ENCODE measurements around the gene PLOD2. TPM values are rescaled to one million over a fixed set of nuclear protein-coding genes. Genes with fewer than 3 reads are reported as not detected.

PLOD2 gene
- total RNA-seq, 1 donor from 2014 or later = 21.1 TPM

DNA sequence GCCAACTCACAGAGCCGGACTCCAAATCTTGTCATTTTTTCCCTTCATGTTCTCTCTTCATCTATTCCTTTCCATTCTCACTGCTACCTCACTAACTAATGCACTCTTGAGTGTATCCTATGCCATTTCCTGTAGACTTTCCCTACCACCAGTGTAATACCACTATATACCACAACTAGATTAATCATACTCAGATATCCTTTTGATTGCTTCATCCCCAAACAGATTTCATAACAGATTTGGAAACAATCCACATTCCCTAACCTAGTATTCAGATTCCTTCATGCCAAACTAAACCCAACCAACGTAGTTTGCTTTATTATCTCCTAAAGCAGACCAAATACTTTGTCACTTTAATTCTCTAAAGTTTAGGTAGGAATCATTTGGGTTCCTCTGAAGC lies 2.6 kb upstream of the PLOD2 start:
- TF ChIP-seq, protein P1, sequence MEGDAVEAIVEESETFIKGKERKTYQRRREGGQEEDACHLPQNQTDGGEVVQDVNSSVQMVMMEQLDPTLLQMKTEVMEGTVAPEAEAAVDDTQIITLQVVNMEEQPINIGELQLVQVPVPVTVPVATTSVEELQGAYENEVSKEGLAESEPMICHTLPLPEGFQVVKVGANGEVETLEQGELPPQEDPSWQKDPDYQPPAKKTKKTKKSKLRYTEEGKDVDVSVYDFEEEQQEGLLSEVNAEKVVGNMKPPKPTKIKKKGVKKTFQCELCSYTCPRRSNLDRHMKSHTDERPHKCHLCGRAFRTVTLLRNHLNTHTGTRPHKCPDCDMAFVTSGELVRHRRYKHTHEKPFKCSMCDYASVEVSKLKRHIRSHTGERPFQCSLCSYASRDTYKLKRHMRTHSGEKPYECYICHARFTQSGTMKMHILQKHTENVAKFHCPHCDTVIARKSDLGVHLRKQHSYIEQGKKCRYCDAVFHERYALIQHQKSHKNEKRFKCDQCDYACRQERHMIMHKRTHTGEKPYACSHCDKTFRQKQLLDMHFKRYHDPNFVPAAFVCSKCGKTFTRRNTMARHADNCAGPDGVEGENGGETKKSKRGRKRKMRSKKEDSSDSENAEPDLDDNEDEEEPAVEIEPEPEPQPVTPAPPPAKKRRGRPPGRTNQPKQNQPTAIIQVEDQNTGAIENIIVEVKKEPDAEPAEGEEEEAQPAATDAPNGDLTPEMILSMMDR (IDR thresholded peaks at IDR 0.05; ENCODE audit: borderline replicate concordance) = no peak
- no peak for DNase-seq
- no peaks in the 10 kb centered on the region for H3K9me3 ChIP-seq (replicated peaks)
- H3K36me3 ChIP-seq = no peaks in the 10 kb centered on the region
- intact Hi-C loops (cut with micrococcal nuclease) = no loop called here
- peaks cover 63% of the 10 kb centered on the region for H3K4me1 ChIP-seq
- H3K4me3 ChIP-seq = no peak overlapping the region
- no peaks in the 10 kb centered on the region for H3K27me3 ChIP-seq (ENCODE audit: low read depth)
- H3K27ac ChIP-seq (replicated peaks) = no peak overlapping the region

DNA sequence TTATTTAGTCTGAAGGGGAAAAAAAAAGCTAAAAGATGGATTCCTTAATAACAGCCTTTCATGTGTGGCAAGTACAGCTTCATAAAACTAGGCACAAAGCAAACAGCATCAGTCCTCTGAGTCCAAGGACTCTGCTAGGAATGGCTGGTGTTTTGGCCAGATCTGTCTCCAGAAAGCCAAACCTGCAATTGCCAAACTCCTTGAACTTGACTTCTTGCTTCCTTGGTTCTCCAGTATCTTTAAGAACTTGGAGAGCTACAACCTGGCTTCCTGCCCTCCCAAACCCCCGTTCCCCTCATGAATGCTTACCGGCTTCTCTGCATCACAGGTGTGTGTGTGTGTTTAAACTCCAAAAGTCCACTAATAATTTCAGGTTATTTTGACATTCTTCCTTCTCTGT lies 1.6 kb upstream of the PLOD2 start:
- TF ChIP-seq, protein P1 (IDR thresholded peaks at IDR 0.05; ENCODE audit: borderline replicate concordance) = no peak

DNA sequence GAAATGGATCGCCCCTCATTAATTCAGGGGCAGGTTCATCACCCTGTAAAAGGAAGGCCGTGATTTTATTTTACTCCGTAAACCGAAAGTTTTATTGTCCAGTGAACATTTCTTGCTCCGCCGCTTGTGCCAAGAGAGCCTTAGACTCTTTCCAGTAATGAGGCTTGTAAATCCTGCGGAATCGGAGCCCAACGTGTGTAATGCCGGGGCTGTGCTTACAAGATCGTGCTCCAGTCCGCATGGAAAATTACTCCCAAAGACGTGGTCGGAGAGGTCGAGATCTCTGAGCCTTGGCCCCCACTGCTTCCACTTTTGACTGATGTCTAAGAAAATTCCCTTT lies 649 bp upstream of the PLOD2 start:
- Histone ChIP-seq H3K27me3 (ENCODE audit: low read depth) (no peaks in the 10 kb centered on the region), H3K4me1 (peaks cover 80% of the 10 kb centered on the region), H3K9me3 (replicated peaks) (no peaks in the 10 kb centered on the region), H3K4me3 (peak overlapping the region; percentile 88), H3K36me3 (no peaks in the 10 kb centered on the region), H3K27ac (replicated peaks) (peak overlapping the region; percentile 98)
- intact Hi-C loops (cut with micrococcal nuclease) = no loop called here
- peak; percentile 33 for DNase-seq
- TF ChIP-seq, protein P1 (IDR thresholded peaks at IDR 0.05; ENCODE audit: borderline replicate concordance) = no peak

More for the DNA sequence above, 1.6 kb upstream of the PLOD2 start:
- no peak overlapping the region for H3K4me3 ChIP-seq
- DNase-seq = no peak
- H3K27ac ChIP-seq (replicated peaks) = peak overlapping the region; percentile 98
- no peaks in the 10 kb centered on the region for H3K36me3 ChIP-seq
- intact Hi-C loops (cut with micrococcal nuclease) = no loop called here
- peaks cover 74% of the 10 kb centered on the region for H3K4me1 ChIP-seq
- no peaks in the 10 kb centered on the region for H3K9me3 ChIP-seq (replicated peaks)
- no peaks in the 10 kb centered on the region for H3K27me3 ChIP-seq (ENCODE audit: low read depth)

DNA sequence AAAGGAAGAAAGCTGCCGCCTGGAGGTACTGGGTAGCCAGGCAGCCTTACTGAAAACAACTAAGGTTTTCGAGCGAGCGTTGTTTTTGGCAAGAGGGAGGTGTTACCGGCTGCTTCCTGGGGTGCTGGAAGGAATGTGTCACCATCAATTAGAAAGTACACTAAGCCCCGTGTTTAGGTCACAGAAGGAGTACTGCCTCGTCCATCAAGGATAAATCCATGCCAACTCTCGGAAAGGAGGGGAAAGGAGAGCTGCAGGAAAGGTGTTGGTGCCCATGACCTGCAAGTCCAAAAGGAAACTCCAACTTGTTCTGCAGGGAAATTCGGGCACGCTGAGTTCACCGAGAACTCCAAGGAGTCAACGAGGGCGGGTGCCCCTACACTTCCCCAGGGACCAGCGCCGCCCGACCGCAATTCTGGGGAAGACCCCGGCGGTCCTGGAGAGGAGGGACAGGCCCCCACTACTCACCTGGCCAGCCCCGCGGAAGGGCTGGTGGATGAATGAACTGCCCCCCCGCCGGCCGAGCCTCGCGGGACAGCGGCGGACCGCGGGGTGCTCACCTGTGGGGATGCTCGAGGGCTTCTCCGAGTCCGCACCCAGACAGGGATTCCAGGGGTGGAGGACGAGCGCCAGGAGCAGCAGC lies 542 bp downstream of the PLOD2 start:
- H3K4me1 ChIP-seq = peaks cover 82% of the 10 kb centered on the region
- no peaks in the 10 kb centered on the region for H3K27me3 ChIP-seq (ENCODE audit: low read depth)
- peak; percentile 41 for DNase-seq
- peak overlapping the region; percentile 98 for H3K27ac ChIP-seq (replicated peaks)
- H3K4me3 ChIP-seq = peak overlapping the region; percentile 88
- intact Hi-C loops (cut with micrococcal nuclease) = no loop called here
- no peaks in the 10 kb centered on the region for H3K9me3 ChIP-seq (replicated peaks)
- TF ChIP-seq, protein P1 (IDR thresholded peaks at IDR 0.05; ENCODE audit: borderline replicate concordance) = peak; percentile 66
- no peaks in the 10 kb centered on the region for H3K36me3 ChIP-seq

DNA sequence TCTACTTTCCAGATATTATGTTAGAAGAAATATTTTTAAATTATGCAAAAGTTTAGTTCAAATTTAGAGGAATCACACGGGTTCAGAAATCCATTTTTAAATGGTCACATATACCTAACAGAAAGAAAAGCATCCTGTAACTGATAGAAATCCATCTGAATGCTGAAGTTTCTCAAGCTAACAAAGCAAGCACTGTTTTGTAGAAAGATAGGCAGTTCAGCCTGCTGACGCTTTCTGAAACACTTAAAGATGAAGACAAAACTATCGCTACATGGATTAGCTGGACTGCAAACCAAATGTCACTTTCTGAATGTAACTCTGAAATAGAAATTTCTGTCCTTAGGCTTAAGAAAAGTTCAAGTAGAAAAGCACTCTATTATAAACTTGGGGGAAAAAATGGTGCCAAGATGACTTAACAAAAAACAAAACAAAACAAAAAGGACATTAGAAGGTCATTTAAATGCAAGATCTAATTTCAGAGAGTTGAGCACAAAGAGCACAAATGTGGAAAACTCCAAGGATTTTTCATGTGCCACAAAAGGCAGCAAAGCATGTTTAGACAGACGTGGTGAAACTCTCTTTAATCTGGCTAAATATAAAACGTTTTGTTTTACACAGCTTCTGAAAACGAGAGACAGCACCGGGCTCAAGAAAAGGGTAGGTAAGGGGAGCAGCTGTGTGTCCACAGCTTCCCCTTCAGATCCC lies 1.2 kb downstream of the PLOD2 start:
- Histone ChIP-seq H3K27me3 (ENCODE audit: low read depth) (no peaks in the 10 kb centered on the region), H3K9me3 (replicated peaks) (no peaks in the 10 kb centered on the region), H3K4me3 (peak overlapping the region; percentile 88), H3K4me1 (peaks cover 82% of the 10 kb centered on the region), H3K27ac (replicated peaks) (peak overlapping the region; percentile 98), H3K36me3 (no peaks in the 10 kb centered on the region)
- TF ChIP-seq, protein P1 (IDR thresholded peaks at IDR 0.05; ENCODE audit: borderline replicate concordance) = no peak
- intact Hi-C loops (cut with micrococcal nuclease) = no loop called here
- DNase-seq = no peak
